ENCODE data around the gene LTBP3.

LTBP3 gene

GRCh38 chr11:65492637-65493366 lies 65.4 kb downstream of the LTBP3 start:
- DNase-seq (ENCODE audit: low spot score), result no peak

- DNase-seq (ENCODE audit: low spot score), result no peak
These were observed 65.8 kb downstream of the LTBP3 start for GRCh38 chr11:65492387-65492636.

- DNase-seq (ENCODE audit: low spot score), result no peak
These were observed 66.4 kb downstream of the LTBP3 start for GRCh38 chr11:65491614-65492386.

- no peak for DNase-seq (ENCODE audit: low spot score)
These were observed 67.0 kb downstream of the LTBP3 start for GRCh38 chr11:65491163-65491465.

- no peak for DNase-seq (ENCODE audit: low spot score)
These were observed 68.3 kb downstream of the LTBP3 start for GRCh38 chr11:65489706-65490320.

GRCh38 chr11:65489035-65489705 lies 69.0 kb downstream of the LTBP3 start:
- no peak for DNase-seq (ENCODE audit: low spot score)
